Smooth muscle cell (in vitro differentiated cells): ENCODE results near the gene OSBPL10. TPM values are rescaled to one million over a fixed set of nuclear protein-coding genes. Genes with fewer than 3 reads are reported as not detected.

Experiments
- DNase-seq: peaks from one replicate; lab custom pipeline; 2025; ENCODE audit not compliant: unreplicated experiment; lab: John Stamatoyannopoulos, UW
- H2AFZ ChIP-seq: fragments of 200-600 bp; sonication (generic); 2 replicates; pipeline ENCODE4 v1.6.0; 2016; ENCODE audit warnings: antibody characterized with exemption, low read depth, mild to moderate bottlenecking
- H3F3A ChIP-seq: fragments of 200-600 bp; sonication (generic); 2 replicates; pipeline ENCODE4 v1.6.0; 2017; ENCODE audit warnings: antibody characterized with exemption, low read depth
- H3K27ac ChIP-seq: fragments of 200-600 bp; sonication (generic); 2 replicates; pipeline ENCODE4 v1.5.1; 2016; ENCODE audit warnings: low read depth, mild to moderate bottlenecking
- H3K27me3 ChIP-seq: fragments of 200-600 bp; sonication (generic); 2 replicates; pipeline ENCODE4 v1.6.1; 2016; ENCODE audit warnings: low read depth, mild to moderate bottlenecking
- H3K36me3 ChIP-seq: fragments of 200-600 bp; sonication (generic); 2 replicates; pipeline ENCODE4 v1.5.1; 2016; ENCODE audit warnings: low read depth
- H3K4me1 ChIP-seq: fragments of 200-600 bp; sonication (generic); 2 replicates; pipeline ENCODE4 v1.5.1; 2016; ENCODE audit warnings: low read depth
- H3K4me2 ChIP-seq: fragments of 200-600 bp; sonication (generic); 2 replicates; pipeline ENCODE4 v1.6.0; 2016; ENCODE audit warnings: mild to moderate bottlenecking
- H3K4me3 ChIP-seq: fragments of 200-600 bp; sonication (generic); 2 replicates; pipeline ENCODE4 v1.5.1; 2016; ENCODE audit warnings: mild to moderate bottlenecking
- H3K79me2 ChIP-seq: fragments of 200-600 bp; sonication (generic); 2 replicates; pipeline ENCODE4 v1.6.0; 2016; ENCODE audit warnings: low read depth, mild to moderate bottlenecking
- H3K9ac ChIP-seq: fragments of 200-600 bp; sonication (generic); 2 replicates; pipeline ENCODE4 v1.6.0; 2016; ENCODE audit warnings: low read depth
- H3K9me3 ChIP-seq: fragments of 200-600 bp; sonication (generic); replicated peaks from 2 replicates; pipeline ENCODE4 v1.5.1; 2016; ENCODE audit warnings: low read depth
- H4K20me1 ChIP-seq: fragments of 200-600 bp; sonication (generic); 2 replicates; pipeline ENCODE4 v1.6.0; 2016; ENCODE audit warnings: low read depth
- WGBS: methylation state at CpG from one replicate; pipeline ENCODE4 v1.1.7; 2016; ENCODE audit warnings: low lambda C conversion rate; 5-methylcytosine and 5-hydroxymethylcytosine counted together
- polyA plus RNA-seq: library from polyadenylated mRNA; unstranded; fragments of >200 nt; fragmentation: Nextera tagmentation; extraction: Ambion mirVana; gene quantifications from 2 replicates; pipeline ENCODE4 v1.2.1, GENCODE V29; 2016
- total RNA-seq: library from RNA; depleted of rRNA; stranded (reverse); fragments of >200 nt; gene quantifications from 2 replicates; pipeline ENCODE4 v1.2.3, GENCODE V29; 2014
- TF ChIP-seq, protein P1 (sequence below): fragments of 200-600 bp; sonication (generic); IDR thresholded peaks from 2 replicates; pipeline ENCODE4 v1.5.1; 2017; ENCODE audit warnings: borderline replicate concordance, mild to moderate bottlenecking, antibody characterized with exemption; ENCODE audit not compliant: insufficient read depth, poor library complexity, severe bottlenecking

Gene OSBPL10
- total and polyA plus RNA-seq, 2 experiments from 2014 or later = 48.9 to 91.5 TPM

DNA sequence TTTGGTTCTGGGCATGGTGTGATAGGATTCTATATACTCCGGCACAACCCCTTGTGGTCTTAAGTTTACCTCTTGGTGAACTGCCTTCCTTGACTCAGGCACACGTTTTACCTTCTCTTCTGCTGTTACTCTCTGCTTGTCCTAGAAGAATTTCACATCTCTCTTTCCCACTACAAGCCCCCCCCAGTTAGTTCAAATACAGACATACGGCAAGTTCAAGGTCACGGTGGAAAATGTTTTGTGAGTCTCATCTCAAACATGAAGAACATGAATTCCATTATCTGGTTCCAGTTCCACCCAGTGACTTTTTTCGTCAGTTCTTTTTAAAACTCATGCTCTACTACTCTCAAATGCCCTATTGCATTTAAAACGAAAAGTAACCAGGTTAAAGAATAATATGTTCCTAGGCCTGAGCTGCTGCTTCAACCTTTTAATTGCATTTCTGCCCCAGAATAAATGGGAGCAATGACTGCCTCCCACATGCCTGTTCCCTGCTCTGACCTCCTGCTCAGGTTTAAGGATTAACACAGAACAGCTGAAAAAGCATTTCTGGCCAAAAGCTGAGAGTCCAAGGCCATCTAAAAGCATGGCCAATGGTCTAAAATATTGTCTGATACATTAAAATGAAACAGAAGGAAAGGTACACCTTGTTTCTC, 132.8 kb downstream of the OSBPL10 start:
- TF ChIP-seq, protein P1, sequence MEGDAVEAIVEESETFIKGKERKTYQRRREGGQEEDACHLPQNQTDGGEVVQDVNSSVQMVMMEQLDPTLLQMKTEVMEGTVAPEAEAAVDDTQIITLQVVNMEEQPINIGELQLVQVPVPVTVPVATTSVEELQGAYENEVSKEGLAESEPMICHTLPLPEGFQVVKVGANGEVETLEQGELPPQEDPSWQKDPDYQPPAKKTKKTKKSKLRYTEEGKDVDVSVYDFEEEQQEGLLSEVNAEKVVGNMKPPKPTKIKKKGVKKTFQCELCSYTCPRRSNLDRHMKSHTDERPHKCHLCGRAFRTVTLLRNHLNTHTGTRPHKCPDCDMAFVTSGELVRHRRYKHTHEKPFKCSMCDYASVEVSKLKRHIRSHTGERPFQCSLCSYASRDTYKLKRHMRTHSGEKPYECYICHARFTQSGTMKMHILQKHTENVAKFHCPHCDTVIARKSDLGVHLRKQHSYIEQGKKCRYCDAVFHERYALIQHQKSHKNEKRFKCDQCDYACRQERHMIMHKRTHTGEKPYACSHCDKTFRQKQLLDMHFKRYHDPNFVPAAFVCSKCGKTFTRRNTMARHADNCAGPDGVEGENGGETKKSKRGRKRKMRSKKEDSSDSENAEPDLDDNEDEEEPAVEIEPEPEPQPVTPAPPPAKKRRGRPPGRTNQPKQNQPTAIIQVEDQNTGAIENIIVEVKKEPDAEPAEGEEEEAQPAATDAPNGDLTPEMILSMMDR = no peak
- 92% methylated on average over 6 of the region's 6 CpGs for WGBS
- no peaks in the 10 kb centered on the region for H3K4me1 ChIP-seq
- no peaks in the 10 kb centered on the region for H3K36me3 ChIP-seq
- no peak overlapping the region for H3K9ac ChIP-seq
- H3K27me3 ChIP-seq = no peaks in the 10 kb centered on the region
- no peak for DNase-seq
- H3K9me3 ChIP-seq = no peaks in the 10 kb centered on the region
- H3F3A ChIP-seq = no peaks in the 10 kb centered on the region
- no peak overlapping the region for H3K4me2 ChIP-seq
- H2AFZ ChIP-seq = no peak overlapping the region
- H3K79me2 ChIP-seq = peaks cover 65% of the 10 kb centered on the region
- H3K4me3 ChIP-seq = no peak overlapping the region
- no peak overlapping the region for H3K27ac ChIP-seq
- H4K20me1 ChIP-seq = peaks cover 48% of the 10 kb centered on the region

DNA sequence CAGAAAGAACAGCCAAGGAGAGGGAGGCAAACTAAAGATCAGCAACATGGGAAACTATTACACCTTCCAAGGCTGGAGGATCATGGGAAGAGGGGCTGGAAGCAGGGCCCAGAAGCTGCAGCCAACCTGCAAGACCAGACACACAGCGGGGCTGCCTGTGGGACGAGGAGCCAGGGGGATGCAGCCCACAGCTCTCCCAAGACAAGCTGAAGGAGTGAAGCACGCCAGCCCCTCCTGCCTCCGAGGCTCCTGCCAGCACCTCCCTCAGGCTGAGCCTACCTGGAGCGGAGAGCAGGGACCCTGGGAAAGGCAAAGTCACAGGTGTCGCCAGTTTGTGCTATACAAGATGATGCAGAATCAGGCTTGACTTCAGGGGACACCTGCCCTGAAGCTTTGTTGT, 133.3 kb downstream of the OSBPL10 start:
- TF ChIP-seq, protein P1 = no peak
- Histone ChIP-seq H3K4me2 (no peak overlapping the region), H3K27me3 (no peaks in the 10 kb centered on the region), H3K27ac (no peak overlapping the region), H2AFZ (no peak overlapping the region), H3K79me2 (peaks cover 68% of the 10 kb centered on the region), H3K4me1 (no peaks in the 10 kb centered on the region), H3F3A (no peaks in the 10 kb centered on the region), H3K4me3 (no peak overlapping the region), H4K20me1 (peaks cover 53% of the 10 kb centered on the region), H3K9ac (no peak overlapping the region), H3K36me3 (no peaks in the 10 kb centered on the region), H3K9me3 (no peaks in the 10 kb centered on the region)
- no peak for DNase-seq
- 96% methylated on average over 6 of the region's 6 CpGs for WGBS

DNA sequence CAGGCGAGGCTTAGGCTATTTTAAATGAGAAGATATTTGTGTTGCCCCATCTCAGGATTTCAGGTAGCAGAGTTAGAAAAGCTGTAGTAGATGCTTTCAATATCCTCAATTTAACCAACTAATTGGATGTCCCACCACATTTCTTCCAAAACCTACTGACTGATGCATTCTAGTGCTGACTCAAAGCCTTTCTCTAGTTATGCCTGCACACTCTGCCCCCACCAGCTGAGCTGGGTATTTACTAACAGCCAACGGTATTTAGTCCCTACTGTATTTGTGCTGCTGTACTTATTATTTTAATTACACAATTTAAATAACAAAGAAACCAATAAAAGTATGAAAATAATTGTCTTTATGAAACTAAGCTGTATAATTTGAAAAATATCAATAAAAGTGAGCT, 139.5 kb downstream of the OSBPL10 start:
- Histone ChIP-seq H3K27me3 (no peaks in the 10 kb centered on the region), H4K20me1 (peaks cover 35% of the 10 kb centered on the region), H3K4me3 (no peak overlapping the region), H3K4me1 (peaks cover 20% of the 10 kb centered on the region), H3K9me3 (no peaks in the 10 kb centered on the region), H3F3A (peaks cover 10% of the 10 kb centered on the region), H3K27ac (peak overlapping the region; percentile 59), H3K36me3 (no peaks in the 10 kb centered on the region), H3K9ac (no peak overlapping the region), H3K4me2 (peak overlapping the region; percentile 43), H2AFZ (no peak overlapping the region), H3K79me2 (peaks cover 84% of the 10 kb centered on the region)
- DNase-seq = no peak
- WGBS = 39% methylated on average over 2 of the region's 2 CpGs
- TF ChIP-seq, protein P1 = no peak

DNA sequence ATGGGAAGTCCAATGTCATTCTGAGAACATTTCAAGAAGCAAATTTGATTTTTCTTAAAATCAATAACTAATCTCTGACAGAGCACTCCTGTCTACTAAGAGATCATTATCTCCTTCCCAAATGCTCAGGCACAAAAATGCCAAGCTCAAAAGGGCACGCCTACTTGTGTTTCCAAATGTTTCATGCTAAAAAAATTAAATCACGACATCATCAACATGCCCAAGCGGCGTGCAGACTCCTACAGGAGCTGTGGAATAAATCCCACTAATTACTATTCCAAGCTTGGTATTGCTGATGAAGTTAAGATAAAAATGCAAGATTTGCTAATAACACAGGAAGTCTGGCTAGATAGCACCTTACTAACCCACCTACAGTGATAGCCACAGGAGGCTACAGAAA, 140.8 kb downstream of the OSBPL10 start:
- H3K9ac ChIP-seq = no peak overlapping the region
- TF ChIP-seq, protein P1 = no peak
- H3F3A ChIP-seq = peaks cover 10% of the 10 kb centered on the region
- H2AFZ ChIP-seq = no peak overlapping the region
- peaks cover 43% of the 10 kb centered on the region for H4K20me1 ChIP-seq
- peak overlapping the region; percentile 59 for H3K27ac ChIP-seq
- peaks cover 88% of the 10 kb centered on the region for H3K79me2 ChIP-seq
- H3K36me3 ChIP-seq = no peaks in the 10 kb centered on the region
- no peak for DNase-seq
- no peaks in the 10 kb centered on the region for H3K9me3 ChIP-seq
- no peaks in the 10 kb centered on the region for H3K27me3 ChIP-seq
- H3K4me3 ChIP-seq = no peak overlapping the region
- H3K4me1 ChIP-seq = peaks cover 20% of the 10 kb centered on the region
- WGBS = 48% methylated on average over 4 of the region's 4 CpGs
- peak overlapping the region; percentile 32 for H3K4me2 ChIP-seq
